Kidney (tissue), 14 donors: Measurements from ENCODE around the gene IGSF5. TPM values are rescaled to one million over a fixed set of nuclear protein-coding genes. Genes with fewer than 3 reads are reported as not detected.
A peak's percentile ranks its signal among the peaks of the same experiment; 100 is the strongest.

Experiments
- DNase-seq, 5 donors: peaks; one replicate each; pipeline ENCODE4 v3.0.0-alpha.2; 2013 to 2020
- FAIRE-seq: peaks from 2 replicates; lab custom pipeline; 2012; peaks lifted over from hg19 to GRCh38; lab: Jason Lieb, UNC
- H3K27ac ChIP-seq, 2 donors: one replicate each; pipeline ENCODE4 v1.7.0; 2013; ENCODE audit warnings: low read depth in 2 of 2, low read length in 2 of 2, inconsistent platforms in 1 of 2
- H3K27me3 ChIP-seq: one replicate; pipeline ENCODE4 v1.7.1; 2013; ENCODE audit warnings: low read length, inconsistent platforms; ENCODE audit not compliant: control insufficient read depth, insufficient read depth
- H3K36me3 ChIP-seq, 3 donors: one replicate each; pipeline versions ENCODE4 v1.7.0 to v1.7.1; 2013; ENCODE audit warnings: low read length in 3 of 3, control low read depth in 1 of 3, inconsistent platforms in 1 of 3; ENCODE audit not compliant: insufficient read depth in 3 of 3, control insufficient read depth in 2 of 3
- H3K4me1 ChIP-seq, 3 donors: one replicate each; pipeline versions ENCODE4 v1.7.0 to v1.7.1; 2013; ENCODE audit warnings: low read length in 3 of 3, inconsistent platforms in 1 of 3, low read depth in 1 of 3; ENCODE audit not compliant: control insufficient read depth in 2 of 3, insufficient read depth in 2 of 3
- H3K4me3 ChIP-seq, 3 donors: one replicate each; pipeline versions ENCODE4 v1.7.0 to v1.8.1; 2013; ENCODE audit warnings: low read length in 3 of 3, control low read depth in 1 of 3, inconsistent platforms in 1 of 3
- H3K9ac ChIP-seq, 3 donors: one replicate each; pipeline versions ENCODE4 v1.7.0 to v1.7.1; 2013; ENCODE audit warnings: low read length in 3 of 3, control low read depth in 1 of 3, inconsistent platforms in 1 of 3
- H3K9me3 ChIP-seq, 3 donors: one replicate each; pipeline versions ENCODE4 v1.7.0 to v1.7.1; 2013; ENCODE audit warnings: low read length in 3 of 3, control low read depth in 1 of 3, inconsistent platforms in 1 of 3; ENCODE audit not compliant: control insufficient read depth in 2 of 3, insufficient read depth in 1 of 3
- CTCF ChIP-seq: IDR thresholded peaks from 3 replicates; pipeline ENCODE4 v1.5.1; 2012; ENCODE audit warnings: mild to moderate bottlenecking, moderate library complexity, borderline replicate concordance; ENCODE audit not compliant: insufficient read depth; ENCODE audit errors: extremely low read depth
- intact Hi-C: fragments of 100-400 bp; cut with DNase I; formaldehyde crosslinking; loops from one replicate; pipeline ENCODE4 v1.11.1; 2022
- polyA plus RNA-seq: library from polyadenylated mRNA; stranded (reverse); fragments of 350-450 nt; fragmentation: Illumina TruSeq; extraction: RNeasy Lipid Tissue Mini Kit (QIAGEN cat#74804); gene quantifications from one replicate; pipeline ENCODE4 v1.2.3, GENCODE V29; 2014; ENCODE audit warnings: low read depth, low replicate concordance; ENCODE audit not compliant: insufficient read depth
- total RNA-seq: library from RNA; stranded (reverse); fragmentation: NEBNext Ultra II Directional; extraction: Animal tissue kit (Norgen Biotek cat#: 25700); gene quantifications from one replicate; pipeline ENCODE4 v1.2.1, GENCODE V29; 2021
- donor health status: control.
- donor health status: control.
- donor health status: control.
- donor health status: control.
- donor health status: control.
- donor health status: DM: yes; HTN: yes; CAD: no.
- donor health status: Normal renal cell carcinoma (clear cell type).

IGSF5 gene
- total and polyA plus RNA-seq, 2 donors from 2014 or later = 0.24 to 0.47 TPM

GRCh38 chr21:39776589-39776988 is 31.6 kb downstream of the IGSF5 start:
- peak in 1 of 5 donors; percentile 11 for DNase-seq
- TF ChIP-seq CTCF = no peak
- Histone ChIP-seq H3K36me3 (no peaks in the 10 kb centered on the region), H3K4me1 (no peaks in the 10 kb centered on the region), H3K27ac (no peak overlapping the region), H3K27me3 (no peaks in the 10 kb centered on the region), H3K9ac (no peak overlapping the region), H3K9me3 (no peaks in the 10 kb centered on the region), H3K4me3 (no peak overlapping the region)
- intact Hi-C loops = no loop called here
- no peak for FAIRE-seq

GRCh38 chr21:39781331-39781730 is 36.3 kb downstream of the IGSF5 start:
- TF ChIP-seq CTCF = no peak
- Histone ChIP-seq H3K9me3 (no peaks in the 10 kb centered on the region), H3K27me3 (no peaks in the 10 kb centered on the region), H3K4me1 (no peaks in the 10 kb centered on the region), H3K9ac (no peak overlapping the region), H3K27ac (no peak overlapping the region), H3K4me3 (no peak overlapping the region), H3K36me3 (no peaks in the 10 kb centered on the region)
- intact Hi-C loops = no loop called here
- no peak for DNase-seq
- no peak for FAIRE-seq

- peak; percentile 94 for TF ChIP-seq CTCF
- H3K27ac ChIP-seq = peak overlapping the region in 1 of 2 donors; percentile 36
- H3K9me3 ChIP-seq = no peaks in the 10 kb centered on the region
- H3K9ac ChIP-seq = peak overlapping the region in 1 of 3 donors; percentile 12
- no peaks in the 10 kb centered on the region for H3K27me3 ChIP-seq
- peak overlapping the region in 1 of 3 donors; percentile 35 for H3K4me3 ChIP-seq
- H3K36me3 ChIP-seq = no peaks in the 10 kb centered on the region
- intact Hi-C loops = no loop called here
- peak; percentile 95 for FAIRE-seq
- DNase-seq = peak; percentile 95 to 97 (median 96)
- H3K4me1 ChIP-seq = peaks cover 2 to 13% (median 5%) of the 10 kb centered on the region in 3 donors
Observed at GRCh38 chr21:39788383-39788782, 43.4 kb downstream of the IGSF5 start.

- FAIRE-seq (no peak), DNase-seq (no peak)
- Histone ChIP-seq H3K4me1 (peaks cover 0 to 12% (median 0%) of the 10 kb centered on the region in 3 donors), H3K27ac (no peak overlapping the region), H3K9me3 (no peaks in the 10 kb centered on the region), H3K4me3 (no peak overlapping the region), H3K27me3 (no peaks in the 10 kb centered on the region), H3K36me3 (no peaks in the 10 kb centered on the region), H3K9ac (no peak overlapping the region)
- no peak for TF ChIP-seq CTCF
- intact Hi-C loops = no loop called here
Observed at GRCh38 chr21:39796466-39796865, 51.5 kb downstream of the IGSF5 start.
